AG04449 (cell line): ENCODE results near the gene FARS2.

Source experiments
- CTCF ChIA-PET: fragments of 350-600 bp; formaldehyde crosslinking; extraction: SDS; loops from one replicate; lab custom pipeline; 2021; ENCODE audit warnings: antibody characterized with exemption; lab: Yijun Ruan, JAX
- POLR2A ChIA-PET: fragments of 400-600, 350-600 bp; formaldehyde crosslinking; extraction: SDS; loops from one replicate; lab custom pipeline; 2020; ENCODE audit warnings: antibody characterized with exemption, inconsistent platforms; lab: Yijun Ruan, JAX
- DNase-seq: peaks from one replicate; pipeline ENCODE4 v3.0.0-alpha.2; 2010; ENCODE audit warnings: low read depth, low spot score
- H3K4me3 ChIP-seq: 2 replicates; pipeline ENCODE4 v1.5.1; 2011; ENCODE audit warnings: low read depth, mild to moderate bottlenecking, control low read depth, low read length
- CTCF ChIP-seq: IDR thresholded peaks from one replicate; pipeline ENCODE4 v1.5.1; 2011; ENCODE audit warnings: mild to moderate bottlenecking, moderate library complexity, low read length, control low read depth, inconsistent platforms; ENCODE audit not compliant: insufficient read depth; ENCODE audit errors: missing control alignments

The FARS2 gene

DNA sequence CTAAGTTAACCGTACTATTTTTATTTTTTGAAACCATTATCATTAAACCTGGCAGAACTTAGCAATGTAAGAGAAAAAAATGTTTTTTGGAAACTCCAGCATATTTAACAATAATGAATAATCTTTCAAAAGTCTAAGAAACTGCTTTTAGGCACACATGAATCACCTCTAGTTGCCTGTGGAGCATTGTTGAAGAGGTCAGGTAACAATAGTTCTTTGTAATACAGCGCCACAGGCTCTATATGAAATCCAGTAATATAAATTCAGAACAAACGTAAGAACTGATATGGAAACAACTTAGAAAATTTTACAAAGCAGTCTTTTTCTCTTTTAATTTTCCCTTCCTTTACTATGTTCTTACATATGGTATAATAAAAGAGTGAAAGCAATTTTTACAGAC, 10.9 kb upstream of the FARS2 start:
- no peak for DNase-seq
- ChIA-PET POLR2A (no interaction called here), CTCF (no interaction called here)
- H3K4me3 ChIP-seq: no peak overlapping the region
- no peak for TF ChIP-seq CTCF

DNA sequence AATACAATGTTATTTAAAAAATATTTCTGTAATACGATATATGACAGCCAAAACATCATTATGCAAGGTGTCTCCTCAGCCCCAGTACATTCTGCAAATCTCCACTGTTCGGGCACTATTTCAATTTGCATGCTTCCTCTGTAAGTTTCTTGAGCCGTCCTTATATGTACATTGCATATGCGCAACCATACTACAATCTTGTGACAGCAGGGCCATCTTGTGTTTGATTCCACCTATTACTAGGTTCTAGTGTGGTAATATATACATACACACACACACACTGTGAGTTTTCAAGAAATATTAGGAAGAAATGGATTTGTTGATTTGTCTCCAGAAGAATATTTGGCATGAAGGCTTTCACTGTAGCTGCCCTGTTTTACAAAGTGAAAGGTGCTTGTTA, 10.4 kb upstream of the FARS2 start:
- ChIA-PET POLR2A (no interaction called here), CTCF (interaction anchor here (1.6 kb wide), 1 partner anchor 10 kb away, joined by 4 read pairs; no protein-coding TSS in a partner anchor)
- TF ChIP-seq CTCF: no peak
- no peak for DNase-seq
- no peak overlapping the region for H3K4me3 ChIP-seq

- POLR2A ChIA-PET: interaction anchor here (0.6 kb wide), 1 partner anchor 97 kb away, joined by 3 read pairs; no protein-coding TSS in a partner anchor
- CTCF ChIA-PET: interaction anchor here (0.8 kb wide), 1 partner anchor 16 kb away, joined by 3 read pairs; no protein-coding TSS in a partner anchor
- no peak for DNase-seq
- no peak overlapping the region for H3K4me3 ChIP-seq
- TF ChIP-seq CTCF: no peak
Measured at GRCh38 chr6:5256952-5257351, 4.4 kb upstream of the FARS2 start.

DNA sequence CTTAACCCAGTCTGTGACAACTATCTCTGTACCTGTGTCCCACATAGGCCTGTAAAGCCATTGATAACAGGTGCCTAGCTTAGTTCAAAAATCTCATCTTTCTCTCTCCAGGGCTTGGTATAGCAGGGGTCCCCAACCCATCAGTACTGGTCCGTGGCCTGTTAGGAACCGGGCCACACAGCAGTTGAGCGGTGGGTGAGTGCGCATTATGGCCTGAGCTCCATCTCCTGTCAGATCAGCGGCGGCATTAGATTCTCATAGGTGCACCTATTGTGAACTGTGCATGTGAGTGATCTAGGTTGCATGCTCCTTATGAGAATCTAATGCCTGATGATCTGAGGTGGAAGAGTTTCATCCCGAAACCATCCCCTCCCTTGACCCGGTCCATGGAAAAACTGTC, 3.9 kb upstream of the FARS2 start:
- CTCF ChIA-PET: interaction anchor here (0.8 kb wide), 1 partner anchor 16 kb away, joined by 3 read pairs; no protein-coding TSS in a partner anchor
- TF ChIP-seq CTCF: no peak
- no peak for DNase-seq
- POLR2A ChIA-PET: no interaction called here
- H3K4me3 ChIP-seq: no peak overlapping the region

DNA sequence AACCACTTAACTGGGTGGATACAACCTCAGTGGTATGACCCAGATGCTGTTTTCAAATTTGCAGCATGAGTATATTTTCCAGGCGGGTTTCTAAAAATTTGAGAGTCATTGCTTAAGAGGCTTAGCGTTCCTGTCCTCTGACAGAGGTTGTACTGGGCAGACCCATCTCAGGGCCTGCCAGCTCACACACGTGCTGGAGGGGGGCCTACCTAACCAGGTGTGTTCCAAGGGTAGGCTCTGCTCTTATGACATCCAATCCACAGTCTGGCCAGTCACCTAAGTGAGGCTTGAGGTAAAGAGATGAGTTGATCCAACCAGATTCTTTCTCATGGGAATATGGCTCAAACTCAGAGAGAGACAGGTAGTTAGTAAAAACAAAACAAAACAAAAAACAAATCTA, 1.9 kb upstream of the FARS2 start:
- no peak for DNase-seq
- no peak for TF ChIP-seq CTCF
- peak overlapping the region; percentile 94 for H3K4me3 ChIP-seq
- ChIA-PET POLR2A (no interaction called here), CTCF (interaction anchor here (1.6 to 2.8 kb wide), 2 partner anchors 11 to 115 kb away, joined by 6 to 17 read pairs; no protein-coding TSS in a partner anchor)

DNA sequence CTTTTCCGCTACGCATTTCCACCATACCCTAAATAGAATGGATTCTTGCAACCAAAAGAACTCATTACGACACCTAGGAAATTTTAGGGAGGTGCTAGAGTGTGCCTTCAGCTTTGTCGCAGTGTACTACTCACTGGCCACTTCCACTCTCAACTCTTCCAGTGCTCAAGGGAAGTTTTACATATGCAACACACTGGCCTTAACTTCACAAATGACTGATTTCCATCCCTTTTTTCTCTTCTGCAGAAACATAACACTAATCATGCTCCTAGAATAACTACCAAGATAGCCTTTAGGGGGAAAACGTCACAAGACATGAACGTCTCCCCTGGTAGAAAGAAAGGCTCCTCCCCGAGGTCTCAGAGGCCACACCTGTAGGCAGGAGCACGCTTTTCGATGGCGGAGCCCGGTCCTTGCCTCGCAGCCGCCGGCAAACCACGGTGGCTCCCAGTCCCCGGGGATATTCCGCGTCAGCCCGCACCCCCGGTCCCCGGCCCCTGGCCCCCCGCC, 1.1 kb upstream of the FARS2 start:
- no peak for DNase-seq
- ChIA-PET POLR2A (interaction anchor here (1.2 kb wide), 1 partner anchor 116 kb away, joined by 3 read pairs; no protein-coding TSS in a partner anchor), CTCF (interaction anchor here (0.6 to 2.8 kb wide), 6 partner anchors 11 to 203 kb away, joined by 3 to 17 read pairs (median 3); no protein-coding TSS in a partner anchor)
- peak overlapping the region; percentile 94 for H3K4me3 ChIP-seq
- TF ChIP-seq CTCF: no peak
